CD4-positive, alpha-beta T cell treated with Interleukin-4 for 1 hour (primary cell): Measurements from ENCODE around the gene PRR30.

Experiments used
- DNase-seq, 2 donors: peaks; one replicate each; pipeline ENCODE4 v3.0.0-alpha.2; 2020 to 2022

PRR30 gene

GRCh38 chr2:27152796-27153464, 13.7 kb upstream of the PRR30 start:
- DNase-seq: no peak

GRCh38 chr2:27152102-27152795, 13.0 kb upstream of the PRR30 start:
- no peak for DNase-seq

GRCh38 chr2:27150639-27151230, 11.5 kb upstream of the PRR30 start:
- no peak for DNase-seq

- DNase-seq: no peak
Observed at GRCh38 chr2:27149570-27150405, 10.6 kb upstream of the PRR30 start.

GRCh38 chr2:27148801-27149439, 9.7 kb upstream of the PRR30 start, which contains the start of gene TCF23:
Gene TCF23, plus strand, starts transcription at chr2:27149004. Its CDS starts 130 bp downstream, at chr2:27149134.
- DNase-seq: no peak

GRCh38 chr2:27147935-27148334, 8.7 kb upstream of the PRR30 start:
- no peak for DNase-seq

GRCh38 chr2:27145682-27146081, 6.5 kb upstream of the PRR30 start:
- no peak for DNase-seq

GRCh38 chr2:27143285-27143684, 4.1 kb upstream of the PRR30 start:
- no peak for DNase-seq

- DNase-seq: no peak
Observed at GRCh38 chr2:27138111-27138510, 1.1 kb downstream of the PRR30 start.

GRCh38 chr2:27137322-27137935, 1.8 kb downstream of the PRR30 start:
- DNase-seq: no peak

- DNase-seq: no peak
Observed at GRCh38 chr2:27136751-27137150, 2.5 kb downstream of the PRR30 start.

- no peak for DNase-seq
Observed at GRCh38 chr2:27135478-27135955, 3.7 kb downstream of the PRR30 start.

- DNase-seq: no peak
Observed at GRCh38 chr2:27134781-27135477, 4.3 kb downstream of the PRR30 start.

- DNase-seq: peak; percentile 97 to 98
Observed at GRCh38 chr2:27133905-27134780, 5.1 kb downstream of the PRR30 start, which contains the start of gene PREB. Gene PREB, minus strand, starts transcription at chr2:27134636. Its CDS starts 215 bp downstream, at chr2:27134421.

- no peak for DNase-seq
Observed at GRCh38 chr2:27133195-27133875, 5.9 kb downstream of the PRR30 start.

- DNase-seq: no peak
Observed at GRCh38 chr2:27131429-27131828, 7.8 kb downstream of the PRR30 start.

- DNase-seq: no peak
Observed at GRCh38 chr2:27130396-27130795, 8.8 kb downstream of the PRR30 start.

GRCh38 chr2:27128668-27129571, 10.3 kb downstream of the PRR30 start:
- no peak for DNase-seq
